ENCODE results near the gene SH3D19. TPM values are rescaled to one million over a fixed set of nuclear protein-coding genes. Genes with fewer than 3 reads are reported as not detected.
A peak's percentile ranks its signal among the peaks of the same experiment; 100 is the strongest.

The SH3D19 gene
- total RNA-seq, 4 donors from 2014 or later, result 159 to 290 (median 244) TPM

GRCh38 chr4:151321586-151321985 is 3.8 kb downstream of the SH3D19 start:
- Histone ChIP-seq H3K4me3 (no peak overlapping the region), H3K36me3 (no peaks in the 10 kb centered on the region), H3K27me3 (no peaks in the 10 kb centered on the region), H3K4me1 (peaks cover 0 to 59% (median 12%) of the 10 kb centered on the region in 4 donors), H3K9me3 (no peaks in the 10 kb centered on the region), H3K27ac (peak overlapping the region in 3 of 4 donors; percentile 4 to 97 (median 90))
- WGBS, 2 donors, result 47 to 48% methylated on average over 1 of the region's 1 CpG
- TF ChIP-seq CTCF (IDR thresholded peaks at IDR 0.05) (no peak), POLR2A (IDR thresholded peaks at IDR 0.05) (no peak), EP300 (IDR thresholded peaks at IDR 0.05) (no peak)
- no peak for DNase-seq (ENCODE audit: low spot score in 2 of 2)

- Histone ChIP-seq H3K4me3 (no peak overlapping the region), H3K36me3 (no peaks in the 10 kb centered on the region), H3K9me3 (no peaks in the 10 kb centered on the region), H3K27me3 (no peaks in the 10 kb centered on the region), H3K27ac (peak overlapping the region in 1 of 4 donors; percentile 29), H3K4me1 (peaks cover 0 to 80% (median 24%) of the 10 kb centered on the region in 4 donors)
- no peak for DNase-seq (ENCODE audit: low spot score in 2 of 2)
- no peak for TF ChIP-seq EP300 (IDR thresholded peaks at IDR 0.05)
- no peak for TF ChIP-seq POLR2A (IDR thresholded peaks at IDR 0.05)
- no peak for TF ChIP-seq CTCF (IDR thresholded peaks at IDR 0.05)
- 93 to 94% methylated on average over 1 of the region's 1 CpG for WGBS, 2 donors
These were observed 5.9 kb downstream of the SH3D19 start for GRCh38 chr4:151319490-151319889.

GRCh38 chr4:151318307-151319006 is 6.9 kb downstream of the SH3D19 start:
- Histone ChIP-seq H3K36me3 (no peaks in the 10 kb centered on the region), H3K4me1 (peaks cover 0 to 84% (median 24%) of the 10 kb centered on the region in 4 donors), H3K4me3 (no peak overlapping the region), H3K27me3 (no peaks in the 10 kb centered on the region), H3K9me3 (no peaks in the 10 kb centered on the region), H3K27ac (no peak overlapping the region)
- DNase-seq (ENCODE audit: low spot score in 2 of 2), result no peak
- WGBS, 2 donors, result 95% methylated on average over 1 of the region's 1 CpG
- TF ChIP-seq EP300 (IDR thresholded peaks at IDR 0.05) (no peak), CTCF (IDR thresholded peaks at IDR 0.05) (no peak), POLR2A (IDR thresholded peaks at IDR 0.05) (no peak)

GRCh38 chr4:151316645-151317044 is 8.8 kb downstream of the SH3D19 start:
- no peaks in the 10 kb centered on the region for H3K36me3 ChIP-seq
- H3K27ac ChIP-seq, result peak overlapping the region in 2 of 4 donors; percentile 31 to 59
- no peak overlapping the region for H3K4me3 ChIP-seq
- H3K9me3 ChIP-seq, result no peaks in the 10 kb centered on the region
- H3K27me3 ChIP-seq, result no peaks in the 10 kb centered on the region
- H3K4me1 ChIP-seq, result peaks cover 0 to 68% (median 21%) of the 10 kb centered on the region in 4 donors
- WGBS, 2 donors, result 36 to 42% methylated on average over 2 of the region's 2 CpGs
- DNase-seq (ENCODE audit: low spot score in 2 of 2), result no peak
- no peak for TF ChIP-seq CTCF (IDR thresholded peaks at IDR 0.05)
- no peak for TF ChIP-seq EP300 (IDR thresholded peaks at IDR 0.05)
- no peak for TF ChIP-seq POLR2A (IDR thresholded peaks at IDR 0.05)

- no peak for DNase-seq (ENCODE audit: low spot score in 2 of 2)
- Histone ChIP-seq H3K4me1 (peaks cover 0 to 58% (median 20%) of the 10 kb centered on the region in 4 donors), H3K4me3 (no peak overlapping the region), H3K27ac (peak overlapping the region in 2 of 4 donors; percentile 6 to 44), H3K36me3 (no peaks in the 10 kb centered on the region), H3K27me3 (no peaks in the 10 kb centered on the region), H3K9me3 (no peaks in the 10 kb centered on the region)
- TF ChIP-seq CTCF (IDR thresholded peaks at IDR 0.05) (no peak), POLR2A (IDR thresholded peaks at IDR 0.05) (no peak), EP300 (IDR thresholded peaks at IDR 0.05) (no peak)
- WGBS, 2 donors, result 62 to 65% methylated on average over 2 of the region's 2 CpGs
These were observed 10.1 kb downstream of the SH3D19 start for GRCh38 chr4:151315212-151315886.

Data from tibial nerve (tissue), 4 donors.